ENCODE measurements around the gene FLRT3.

The FLRT3 gene

GRCh38 chr20:14295238-14295637, 42.2 kb downstream of the FLRT3 start:
- Histone ChIP-seq H3K27ac (replicated peaks) (no peak overlapping the region), H3K4me3 (replicated peaks; ENCODE audit: insufficient read depth, low read length) (no peak overlapping the region), H3K27me3 (ENCODE audit: insufficient read depth, poor library complexity, severe bottlenecking) (no peaks in the 10 kb centered on the region)
- TF ChIP-seq POLR2AphosphoS5 (IDR thresholded peaks at IDR 0.05; ENCODE audit: low read depth) (no peak), CTCF (IDR thresholded peaks at IDR 0.05; ENCODE audit: insufficient read depth, low read length) (no peak), SPI1 (IDR thresholded peaks at IDR 0.05; ENCODE audit: borderline replicate concordance, low read depth) (no peak), REST (IDR thresholded peaks at IDR 0.05; ENCODE audit: insufficient replicate concordance, low read depth) (no peak), GABPA (IDR thresholded peaks at IDR 0.05; ENCODE audit: low read depth) (no peak)
- no peak for DNase-seq (ENCODE audit: low read depth in 1 of 2, low spot score in 1 of 2)

- Histone ChIP-seq H3K27ac (replicated peaks) (no peak overlapping the region), H3K27me3 (ENCODE audit: insufficient read depth, poor library complexity, severe bottlenecking) (no peaks in the 10 kb centered on the region), H3K4me3 (replicated peaks; ENCODE audit: insufficient read depth, low read length) (no peak overlapping the region)
- no peak for DNase-seq (ENCODE audit: low read depth in 1 of 2, low spot score in 1 of 2)
- TF ChIP-seq POLR2AphosphoS5 (IDR thresholded peaks at IDR 0.05; ENCODE audit: low read depth): no peak
These were observed 45.9 kb downstream of the FLRT3 start for GRCh38 chr20:14291502-14291901.

GRCh38 chr20:14288341-14289330, 48.8 kb downstream of the FLRT3 start:
- no peak for DNase-seq (ENCODE audit: low read depth in 1 of 2, low spot score in 1 of 2)
- Histone ChIP-seq H3K4me3 (replicated peaks; ENCODE audit: insufficient read depth, low read length) (no peak overlapping the region), H3K27me3 (ENCODE audit: insufficient read depth, poor library complexity, severe bottlenecking) (no peaks in the 10 kb centered on the region)

GRCh38 chr20:14284443-14284842, 53.0 kb downstream of the FLRT3 start:
- no peaks in the 10 kb centered on the region for H3K27me3 ChIP-seq (ENCODE audit: insufficient read depth, poor library complexity, severe bottlenecking)
- no peak overlapping the region for H3K4me3 ChIP-seq (replicated peaks; ENCODE audit: insufficient read depth, low read length)
- no peak for DNase-seq (ENCODE audit: low read depth in 1 of 2, low spot score in 1 of 2)
- TF ChIP-seq SPI1 (IDR thresholded peaks at IDR 0.05; ENCODE audit: borderline replicate concordance, low read depth) (no peak), POLR2AphosphoS5 (IDR thresholded peaks at IDR 0.05; ENCODE audit: low read depth) (no peak), GABPA (IDR thresholded peaks at IDR 0.05; ENCODE audit: low read depth) (no peak), CTCF (IDR thresholded peaks at IDR 0.05; ENCODE audit: insufficient read depth, low read length) (no peak), REST (IDR thresholded peaks at IDR 0.05; ENCODE audit: insufficient replicate concordance, low read depth) (no peak)
- H3K27ac ChIP-seq (replicated peaks): no peak overlapping the region

More at GRCh38 chr20:14288341-14289330, 48.8 kb downstream of the FLRT3 start:
- TF ChIP-seq POLR2AphosphoS5 (IDR thresholded peaks at IDR 0.05; ENCODE audit: low read depth) (no peak), REST (IDR thresholded peaks at IDR 0.05; ENCODE audit: insufficient replicate concordance, low read depth) (no peak)
- no peak overlapping the region for H3K27ac ChIP-seq (replicated peaks)

Measured in HL-60 (cell line).